Measurements from ENCODE around the gene BICDL2.

BICDL2 gene

DNA sequence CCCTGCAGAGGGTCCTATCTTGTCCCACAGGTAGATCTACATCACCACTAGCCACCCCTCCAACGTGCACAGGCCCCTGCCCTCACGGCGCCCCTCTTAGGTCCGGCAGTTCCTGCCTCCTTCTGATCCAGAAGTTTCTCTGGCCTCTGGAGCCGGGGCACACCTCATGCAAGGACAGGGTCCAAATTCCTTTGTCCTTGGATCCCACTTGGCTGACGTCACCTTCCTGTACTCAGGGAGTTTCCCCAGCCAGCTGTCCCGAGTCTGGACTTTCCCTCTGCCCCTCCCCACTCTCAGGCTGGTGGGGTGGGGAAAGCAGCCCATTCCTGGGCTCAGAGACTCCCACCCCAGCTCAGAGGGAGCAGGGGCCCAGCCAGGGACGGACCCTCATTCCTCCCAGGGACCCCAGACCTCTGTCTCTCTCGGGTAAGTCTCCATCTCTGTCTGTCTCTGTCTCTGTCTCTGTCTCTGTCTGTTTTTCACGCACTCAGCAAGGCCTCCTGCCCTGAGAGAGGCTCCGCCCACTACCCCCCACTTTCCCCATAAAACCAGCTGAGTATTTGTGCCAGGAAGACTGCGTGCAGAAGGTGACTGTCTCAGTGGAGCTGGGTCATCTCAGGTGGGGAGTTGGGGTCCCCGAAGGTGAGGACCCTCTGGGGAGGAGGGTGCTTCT lies 28.5 kb upstream of the BICDL2 start, which contains the start of gene IL32:
Gene IL32 (plus strand): TSS at position 572 of the 673 bp plus-strand sequence. CDS start 172 bp downstream, outside the sequence.
- Mint-ChIP-seq H3K4me3 (peak within 1 kb of the TSS; percentile 28 to 94 (median 86)), H3K27me3 (ENCODE audit: low read depth) (peaks cover 11% of the 10 kb centered on the region), H3K9me3 (no peaks in the 10 kb centered on the region), H3K4me1 (peaks cover 34% of the 10 kb centered on the region), H3K27ac (peak within 1 kb of the TSS in 1 of 3 experiments; percentile 50), H3K36me3 (ENCODE audit: low read depth) (no peaks in the 10 kb centered on the region)
- TF ChIP-seq, protein P1, sequence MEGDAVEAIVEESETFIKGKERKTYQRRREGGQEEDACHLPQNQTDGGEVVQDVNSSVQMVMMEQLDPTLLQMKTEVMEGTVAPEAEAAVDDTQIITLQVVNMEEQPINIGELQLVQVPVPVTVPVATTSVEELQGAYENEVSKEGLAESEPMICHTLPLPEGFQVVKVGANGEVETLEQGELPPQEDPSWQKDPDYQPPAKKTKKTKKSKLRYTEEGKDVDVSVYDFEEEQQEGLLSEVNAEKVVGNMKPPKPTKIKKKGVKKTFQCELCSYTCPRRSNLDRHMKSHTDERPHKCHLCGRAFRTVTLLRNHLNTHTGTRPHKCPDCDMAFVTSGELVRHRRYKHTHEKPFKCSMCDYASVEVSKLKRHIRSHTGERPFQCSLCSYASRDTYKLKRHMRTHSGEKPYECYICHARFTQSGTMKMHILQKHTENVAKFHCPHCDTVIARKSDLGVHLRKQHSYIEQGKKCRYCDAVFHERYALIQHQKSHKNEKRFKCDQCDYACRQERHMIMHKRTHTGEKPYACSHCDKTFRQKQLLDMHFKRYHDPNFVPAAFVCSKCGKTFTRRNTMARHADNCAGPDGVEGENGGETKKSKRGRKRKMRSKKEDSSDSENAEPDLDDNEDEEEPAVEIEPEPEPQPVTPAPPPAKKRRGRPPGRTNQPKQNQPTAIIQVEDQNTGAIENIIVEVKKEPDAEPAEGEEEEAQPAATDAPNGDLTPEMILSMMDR (IDR thresholded peaks at IDR 0.05; ENCODE audit: unreplicated experiment in 3 of 3): no peak

DNA sequence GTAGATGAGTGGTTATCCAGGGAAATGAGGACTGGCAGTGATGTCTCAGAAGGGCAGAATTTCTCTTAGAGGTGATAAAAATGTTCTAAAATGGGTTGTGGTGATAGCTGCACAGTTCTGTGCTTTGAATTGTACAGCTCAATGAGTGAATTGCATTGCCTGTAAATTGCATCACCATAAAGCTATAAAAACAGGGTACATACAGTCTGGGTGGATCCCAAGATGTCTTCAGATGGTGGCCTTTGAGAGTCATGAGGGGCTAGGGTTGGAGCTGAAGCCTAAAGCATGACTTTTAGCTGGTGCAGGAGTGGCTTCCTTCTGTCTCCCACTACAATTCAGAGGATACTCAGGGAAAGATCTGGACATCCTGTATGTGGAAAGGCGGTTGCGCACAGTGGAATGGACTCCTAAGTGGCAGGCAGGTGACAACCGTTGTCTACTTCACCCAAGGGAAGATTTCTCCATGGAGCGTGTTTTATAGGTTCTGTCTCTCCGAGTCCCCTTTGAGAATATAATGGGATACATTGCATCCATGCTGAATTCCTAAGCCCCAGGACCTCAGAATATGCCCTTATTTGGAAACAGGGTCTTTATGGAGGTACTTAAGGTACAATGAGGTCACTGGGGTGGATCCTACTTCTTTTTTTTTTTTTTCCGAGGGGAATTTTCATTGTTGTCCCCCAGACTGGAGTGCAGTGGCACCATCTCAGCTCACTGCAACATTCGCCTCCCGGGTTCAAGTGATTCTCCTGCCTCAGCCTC lies 27.1 kb upstream of the BICDL2 start:
- peaks cover 14% of the 10 kb centered on the region for H3K27me3 Mint-ChIP-seq (ENCODE audit: low read depth)
- no peaks in the 10 kb centered on the region for H3K36me3 Mint-ChIP-seq (ENCODE audit: low read depth)
- H3K4me1 Mint-ChIP-seq: peaks cover 35% of the 10 kb centered on the region
- TF ChIP-seq, protein P1 (IDR thresholded peaks at IDR 0.05; ENCODE audit: unreplicated experiment in 3 of 3): no peak
- H3K9me3 Mint-ChIP-seq: no peaks in the 10 kb centered on the region
- H3K4me3 Mint-ChIP-seq: peak overlapping the region in 2 of 3 experiments; percentile 14 to 28
- H3K27ac Mint-ChIP-seq: peak overlapping the region in 1 of 3 experiments; percentile 23

DNA sequence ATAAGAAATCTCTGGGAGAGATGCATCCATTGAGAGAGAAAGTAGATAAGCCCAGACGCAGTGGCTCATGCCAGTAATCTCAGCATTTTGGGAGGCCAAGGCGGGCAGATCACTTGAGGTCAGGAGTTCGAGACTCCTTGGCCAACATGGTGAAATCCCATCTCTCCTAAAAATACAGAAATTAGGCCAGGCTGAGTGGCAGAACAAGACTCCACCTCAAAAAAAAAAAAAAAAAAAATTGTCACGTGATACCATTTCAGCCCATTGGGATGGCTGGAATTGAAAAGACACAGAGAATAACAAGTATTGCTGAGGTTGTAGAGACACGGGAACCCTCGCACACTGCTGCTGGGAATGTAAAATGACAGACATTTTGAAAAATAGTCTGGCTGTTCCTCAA lies 25.8 kb upstream of the BICDL2 start:
- Mint-ChIP-seq H3K4me1 (peaks cover 35% of the 10 kb centered on the region), H3K27me3 (ENCODE audit: low read depth) (peaks cover 14% of the 10 kb centered on the region), H3K27ac (peak overlapping the region in 1 of 3 experiments; percentile 55), H3K36me3 (ENCODE audit: low read depth) (peaks cover under 1% of the 10 kb centered on the region), H3K9me3 (no peaks in the 10 kb centered on the region), H3K4me3 (no peak overlapping the region)
- TF ChIP-seq, protein P1 (IDR thresholded peaks at IDR 0.05; ENCODE audit: unreplicated experiment in 3 of 3): no peak

DNA sequence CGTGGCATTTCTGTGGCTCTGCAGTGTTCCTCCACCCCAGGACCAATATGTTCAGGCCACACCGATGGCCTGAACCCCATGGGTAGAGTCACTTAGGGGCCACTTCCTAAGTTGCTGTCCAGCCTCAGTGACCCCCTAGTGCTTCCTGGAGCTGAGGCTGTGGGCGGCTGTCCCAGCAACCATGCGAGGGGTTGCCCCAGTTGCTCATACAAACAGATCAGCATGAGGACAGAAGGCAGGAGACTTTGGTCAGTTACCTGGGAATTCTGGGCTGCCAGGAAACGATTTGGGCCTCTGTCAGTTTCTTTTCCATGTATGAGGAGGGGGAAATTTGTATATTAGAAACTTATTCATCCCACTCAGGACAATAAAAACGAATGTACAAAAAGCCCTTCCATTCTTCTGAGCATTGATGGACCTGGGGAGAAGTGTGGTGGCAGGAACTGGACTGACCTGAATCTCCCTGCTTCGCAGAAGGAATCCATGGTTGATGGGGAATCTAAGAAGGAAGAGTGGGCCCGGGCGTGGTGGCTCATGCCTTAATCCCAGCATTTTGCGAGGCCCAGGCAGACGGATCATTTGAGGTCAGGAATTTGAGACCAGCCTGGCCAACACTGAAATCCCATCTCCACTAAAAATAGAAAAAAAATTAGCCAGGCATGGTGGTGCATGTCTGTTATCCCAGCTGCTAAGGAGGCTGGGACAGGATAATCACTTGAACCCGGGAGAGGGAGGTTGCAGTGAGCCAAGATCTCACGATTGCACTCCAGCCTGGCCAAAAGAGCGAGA lies 23.8 kb upstream of the BICDL2 start:
- TF ChIP-seq, protein P1 (IDR thresholded peaks at IDR 0.05; ENCODE audit: unreplicated experiment in 3 of 3): no peak
- Mint-ChIP-seq H3K9me3 (no peaks in the 10 kb centered on the region), H3K36me3 (ENCODE audit: low read depth) (peaks cover 4% of the 10 kb centered on the region), H3K27ac (peak overlapping the region; percentile 58 to 83 (median 80)), H3K4me1 (peaks cover 27% of the 10 kb centered on the region), H3K27me3 (ENCODE audit: low read depth) (peaks cover 17% of the 10 kb centered on the region), H3K4me3 (peak overlapping the region; percentile 78 to 83 (median 83))

DNA sequence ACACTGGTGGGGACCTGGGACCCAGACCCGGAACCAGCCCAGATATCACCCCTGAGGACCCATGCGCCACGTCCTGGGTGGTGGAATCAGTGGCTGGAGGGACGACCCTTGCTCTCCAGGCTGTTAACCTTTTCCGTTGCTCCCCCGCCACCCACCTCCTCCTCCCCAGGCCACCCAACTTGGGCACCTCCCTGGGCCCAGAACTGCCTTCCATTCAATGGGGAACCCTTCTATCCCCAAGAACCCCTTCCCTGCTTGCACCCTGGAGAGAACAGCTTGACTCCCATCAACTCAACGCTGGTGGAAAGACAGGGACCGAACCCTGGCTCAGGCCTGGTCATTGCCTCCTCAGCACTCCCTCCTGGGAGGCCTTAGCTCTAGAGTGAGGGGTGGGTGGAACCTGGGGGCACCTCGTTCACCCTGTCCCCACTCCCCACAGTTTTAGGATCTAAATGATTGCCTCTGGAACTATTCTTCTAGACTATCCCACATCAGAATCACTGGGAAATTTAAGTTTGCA lies 23.0 kb upstream of the BICDL2 start:
- H3K27ac Mint-ChIP-seq: peak overlapping the region; percentile 58 to 86 (median 80)
- H3K27me3 Mint-ChIP-seq (ENCODE audit: low read depth): peaks cover 22% of the 10 kb centered on the region
- no peaks in the 10 kb centered on the region for H3K9me3 Mint-ChIP-seq
- H3K36me3 Mint-ChIP-seq (ENCODE audit: low read depth): peaks cover 4% of the 10 kb centered on the region
- H3K4me1 Mint-ChIP-seq: peaks cover 24% of the 10 kb centered on the region
- peak overlapping the region; percentile 78 to 83 (median 83) for H3K4me3 Mint-ChIP-seq
- TF ChIP-seq, protein P1 (IDR thresholded peaks at IDR 0.05; ENCODE audit: unreplicated experiment in 3 of 3): no peak
